Measurements from ENCODE around the gene SPRR2G.
"Not testable (repeated sequence)": the region's sequence is repeated elsewhere in the genome, so short reads cannot be mapped to it uniquely, and the experiment has no call there.

Gene SPRR2G

DNA sequence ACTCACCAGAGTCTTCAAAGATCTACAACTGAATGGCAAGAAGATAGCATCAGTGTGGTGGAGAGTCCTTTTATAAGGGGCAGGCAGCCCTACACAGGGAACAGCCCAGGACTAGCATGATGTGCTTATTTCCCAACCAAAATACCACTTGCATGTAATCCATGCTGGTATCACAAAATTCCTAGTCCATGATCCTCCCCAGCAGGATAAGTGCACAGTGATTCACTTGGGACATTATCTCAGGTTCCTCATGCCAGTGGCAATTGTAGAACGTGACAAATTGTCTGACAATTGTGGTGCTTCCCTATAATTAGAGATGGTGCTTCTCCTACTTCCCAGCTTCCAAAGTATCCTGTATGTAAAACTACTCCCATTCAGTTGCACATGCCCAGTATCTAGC is at the start of gene SPRR2G:
TSS of gene SPRR2G (minus strand) at position 45 of the 400 bp plus-strand sequence. CDS start 780 bp downstream, outside the sequence.
- DNase-seq (ENCODE audit: low spot score): no peak

DNA sequence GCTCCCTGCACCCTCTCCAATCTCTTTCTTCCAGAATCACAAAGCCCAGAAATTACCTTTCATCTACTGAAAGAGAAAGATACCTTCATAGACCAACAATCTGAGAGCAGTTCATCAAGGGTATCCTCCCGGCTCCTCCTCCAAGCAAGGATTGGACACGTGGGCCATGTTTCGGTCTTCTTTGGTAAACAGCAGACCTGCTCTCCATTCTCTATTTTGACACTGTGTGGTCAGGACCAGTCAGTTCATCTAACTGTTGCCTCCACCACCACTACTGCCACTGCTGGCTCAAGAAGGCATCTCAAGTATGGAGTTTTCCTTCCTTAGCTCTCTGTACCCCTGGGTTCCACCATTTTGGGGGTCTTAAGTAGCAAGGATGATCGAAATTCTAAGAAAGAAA is 44.5 kb upstream of the SPRR2G start:
- DNase-seq (ENCODE audit: low spot score): no peak

DNA sequence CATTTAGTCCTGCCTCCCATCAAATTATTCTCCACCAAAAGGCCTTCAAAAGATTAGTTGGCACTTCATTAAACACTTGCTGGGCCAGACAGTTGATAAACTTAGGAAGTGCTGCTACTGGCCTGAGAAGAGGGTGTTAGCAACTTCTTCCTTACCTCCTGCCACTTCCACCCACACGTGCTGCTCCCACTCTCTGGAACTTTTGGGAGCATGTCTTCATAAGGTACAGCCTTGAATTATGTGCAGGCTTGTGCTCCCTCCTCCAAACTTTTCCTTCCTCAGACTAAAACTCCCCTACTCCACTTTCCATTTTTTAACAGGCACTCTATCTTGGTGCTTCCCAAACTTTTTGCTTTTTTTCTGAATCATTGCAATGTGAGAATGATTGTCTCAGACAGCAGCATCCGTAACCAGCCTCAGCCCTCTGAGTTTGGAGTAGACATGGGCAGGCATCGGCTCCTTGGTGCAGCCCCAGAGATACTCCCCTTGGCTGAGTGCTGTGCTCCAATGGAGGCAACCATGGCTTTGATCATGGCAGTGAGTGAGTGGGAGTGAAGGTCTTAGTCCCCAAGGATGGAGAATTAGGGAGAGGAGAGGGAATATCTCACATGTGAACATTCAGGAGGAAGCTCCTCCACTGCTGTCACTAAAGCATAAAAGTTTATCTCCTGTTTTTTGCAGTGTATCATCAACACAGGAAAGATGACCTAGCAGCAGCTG is 43.8 kb upstream of the SPRR2G start:
- no peak for DNase-seq (ENCODE audit: low spot score)

DNA sequence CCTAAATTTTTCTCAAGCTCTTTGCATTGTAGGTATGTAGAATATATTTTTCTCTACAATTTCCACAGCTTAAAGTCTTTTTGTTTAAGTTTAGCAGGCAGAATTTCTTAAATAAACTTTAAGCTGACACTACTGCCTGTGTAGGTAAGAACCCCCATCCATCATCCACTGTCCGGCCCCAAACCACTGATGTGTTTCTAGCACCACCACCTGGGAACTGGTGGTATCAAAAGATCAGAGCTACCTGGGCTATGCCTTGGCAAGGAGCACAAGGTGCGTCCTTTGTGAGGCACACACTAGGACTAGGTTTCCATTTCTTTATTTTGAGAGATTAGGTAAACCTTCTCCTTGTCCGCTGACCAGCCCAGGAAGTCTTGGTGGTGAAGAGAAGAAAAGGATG is 42.0 kb upstream of the SPRR2G start:
- peak; percentile 8 for DNase-seq (ENCODE audit: low spot score)

DNA sequence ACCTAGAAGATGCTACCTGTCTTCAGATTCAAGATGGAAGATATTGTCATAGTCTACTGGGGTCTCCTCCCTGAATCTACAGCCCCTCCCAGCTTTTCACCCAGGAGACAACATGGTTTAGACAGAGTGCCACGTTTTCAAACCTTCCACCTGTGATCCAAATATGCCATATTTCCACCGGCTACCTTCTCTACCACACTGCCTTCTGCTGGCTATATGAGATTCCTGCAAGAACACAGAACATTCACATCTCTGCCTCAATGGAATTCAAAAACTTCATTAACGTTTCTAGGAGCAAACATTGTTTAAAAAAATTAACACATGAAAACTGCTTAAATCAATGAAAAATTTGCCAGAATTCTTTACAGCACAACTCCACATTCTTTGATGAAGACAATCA is 39.7 kb upstream of the SPRR2G start:
- DNase-seq (ENCODE audit: low spot score): no peak

DNA sequence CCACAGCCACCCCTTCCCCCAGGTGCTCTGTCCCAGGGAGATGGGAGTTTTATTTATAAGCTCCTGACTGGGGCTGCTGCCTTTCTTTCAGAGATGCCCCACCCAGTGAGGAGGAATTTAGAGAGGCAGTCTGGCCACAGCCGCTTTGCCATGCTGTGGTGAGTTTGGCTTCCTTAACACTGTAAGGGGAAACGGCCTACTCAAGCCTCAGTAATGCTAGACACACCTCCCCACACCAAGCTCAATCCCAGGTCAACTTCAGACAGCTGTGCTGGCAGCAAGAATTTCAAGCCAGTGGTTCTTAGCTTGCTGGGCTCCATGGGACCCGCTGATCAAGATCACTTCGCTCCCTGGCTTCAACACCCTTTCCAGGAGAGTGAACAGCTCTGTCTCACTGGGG is 37.6 kb upstream of the SPRR2G start:
- DNase-seq (ENCODE audit: low spot score): not testable (repeated sequence)

DNA sequence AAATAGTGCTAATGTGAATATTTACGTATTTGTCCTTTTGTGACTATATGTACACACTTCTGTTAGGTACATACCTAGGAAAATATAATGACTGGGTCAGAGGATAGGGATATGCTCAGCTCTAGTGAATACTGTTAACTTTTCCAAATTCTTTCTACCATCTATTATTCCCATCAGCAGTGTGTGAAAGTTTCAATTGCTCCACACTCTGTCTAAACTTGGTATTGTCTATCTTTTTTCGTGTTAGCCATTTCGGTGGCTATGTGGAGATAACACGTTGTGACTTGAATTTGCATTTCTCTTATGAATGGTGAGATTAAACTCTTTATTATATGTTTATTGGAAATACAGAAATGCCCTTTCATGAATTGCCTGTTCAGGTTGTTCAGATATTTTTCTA is 29.9 kb upstream of the SPRR2G start:
- DNase-seq (ENCODE audit: low spot score): no peak

DNA sequence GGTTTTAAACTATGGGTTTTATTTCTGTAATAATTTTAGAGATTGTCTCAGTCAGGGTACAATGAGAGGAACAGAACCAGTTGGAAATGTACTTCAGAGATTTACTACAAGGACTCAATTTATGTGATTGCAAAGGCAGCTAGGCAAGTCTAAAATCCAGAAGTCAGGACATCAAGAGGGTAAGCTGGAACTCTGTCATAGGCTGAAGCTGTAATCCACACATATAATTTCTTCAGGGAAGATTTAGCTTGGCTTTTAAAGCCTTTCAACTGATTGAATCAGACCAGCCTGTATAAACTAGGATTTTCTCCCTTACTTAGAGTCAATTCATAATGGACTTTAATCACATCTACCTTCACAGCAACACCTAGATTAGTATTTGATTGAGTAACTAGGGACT is 28.2 kb upstream of the SPRR2G start:
- DNase-seq (ENCODE audit: low spot score): no peak

DNA sequence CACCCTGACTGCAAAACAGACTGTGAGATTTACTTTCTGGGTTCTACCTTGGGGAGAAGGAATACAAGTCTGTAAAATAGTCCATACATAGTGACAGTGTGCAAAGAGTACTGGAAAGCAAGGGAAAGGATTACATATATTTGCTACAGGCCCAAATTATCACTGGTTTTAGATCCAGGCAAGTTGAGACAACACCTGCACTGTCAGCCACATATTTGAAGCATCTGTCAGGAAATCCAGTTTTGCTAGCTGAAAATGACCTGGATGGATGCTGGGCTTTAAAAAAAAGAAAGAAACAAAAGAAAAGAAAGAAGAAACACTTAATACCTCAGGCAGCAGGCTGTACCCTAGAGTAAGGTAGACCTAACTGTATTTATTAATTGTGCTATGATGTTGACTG is 23.9 kb upstream of the SPRR2G start:
- no peak for DNase-seq (ENCODE audit: low spot score)

DNA sequence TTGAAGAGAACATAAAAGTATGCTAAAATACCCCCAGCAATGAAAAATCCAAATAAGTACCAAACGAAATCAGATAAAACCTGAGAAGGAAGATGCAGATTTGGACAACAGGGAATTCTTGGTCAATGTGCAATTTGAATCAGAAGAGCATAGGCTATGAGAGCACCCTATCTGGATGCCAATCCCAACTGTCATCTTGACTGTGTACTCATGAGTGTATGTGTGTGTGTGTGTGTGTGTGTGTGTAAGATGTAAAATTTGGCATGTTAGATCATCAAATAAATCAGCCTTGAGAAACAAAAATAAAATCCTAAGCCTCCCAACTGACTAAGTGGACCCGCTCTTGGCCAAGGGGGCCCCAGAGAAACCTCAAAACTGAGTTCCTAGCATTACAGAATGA is 18.0 kb upstream of the SPRR2G start:
- DNase-seq (ENCODE audit: low spot score): no peak

DNA sequence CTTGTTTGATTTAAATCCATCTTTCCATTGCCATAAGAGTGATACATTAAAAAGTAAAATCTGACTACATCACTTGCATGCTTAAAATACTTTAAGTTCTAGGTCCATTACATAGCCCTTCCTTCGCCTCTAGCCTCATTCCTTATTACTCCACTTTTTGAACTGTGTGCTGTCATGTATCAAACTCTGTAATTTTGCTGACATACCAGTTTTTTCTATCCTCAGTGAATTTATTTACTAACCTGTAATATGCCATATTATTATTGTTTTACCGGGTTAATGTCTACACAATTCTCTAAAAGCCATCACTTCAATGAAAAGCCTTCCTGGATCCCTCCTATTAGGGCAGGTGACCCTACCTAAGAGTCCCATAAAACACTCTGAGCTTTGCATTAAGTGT is 4.9 kb upstream of the SPRR2G start:
- no peak for DNase-seq (ENCODE audit: low spot score)

DNA sequence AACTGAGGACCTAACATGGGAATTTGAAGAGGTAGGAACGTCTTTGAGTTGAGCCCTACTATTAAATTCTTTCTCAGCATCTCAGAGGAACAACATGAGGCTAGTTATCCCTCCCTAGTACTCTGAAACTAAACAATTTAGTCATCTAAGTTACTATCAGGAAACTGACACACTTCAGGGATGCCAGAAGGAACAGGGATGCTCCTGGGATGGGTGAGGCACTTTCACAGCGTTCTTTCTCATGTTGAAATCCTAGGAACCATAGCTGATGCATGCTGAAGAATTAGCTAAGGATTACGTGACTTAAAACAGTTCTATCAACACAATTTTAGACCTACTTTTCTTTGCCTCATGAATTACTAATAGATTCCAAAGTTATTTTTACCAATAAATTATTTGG is 1.8 kb upstream of the SPRR2G start:
- no peak for DNase-seq (ENCODE audit: low spot score)

DNA sequence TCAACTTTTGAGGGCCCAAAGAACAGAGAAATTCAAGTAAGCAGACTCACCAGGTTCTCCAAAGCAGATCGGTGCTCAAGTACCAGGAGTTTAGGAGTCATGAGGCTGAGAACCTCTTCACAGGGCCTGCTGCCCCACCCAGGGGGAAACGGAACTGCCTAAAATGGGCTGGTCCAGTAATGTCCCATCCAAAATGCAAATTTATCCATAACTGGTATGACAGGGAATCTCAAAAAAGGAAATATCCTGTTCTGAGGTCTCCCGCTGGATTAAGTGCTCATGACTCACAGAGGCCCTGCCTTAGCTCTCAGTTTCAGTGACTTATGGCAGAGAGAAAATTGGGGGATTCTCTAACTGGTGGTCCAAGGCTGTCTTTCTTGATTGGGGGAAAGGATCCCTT is 9.3 kb downstream of the SPRR2G start:
- DNase-seq (ENCODE audit: low spot score): no peak

DNA sequence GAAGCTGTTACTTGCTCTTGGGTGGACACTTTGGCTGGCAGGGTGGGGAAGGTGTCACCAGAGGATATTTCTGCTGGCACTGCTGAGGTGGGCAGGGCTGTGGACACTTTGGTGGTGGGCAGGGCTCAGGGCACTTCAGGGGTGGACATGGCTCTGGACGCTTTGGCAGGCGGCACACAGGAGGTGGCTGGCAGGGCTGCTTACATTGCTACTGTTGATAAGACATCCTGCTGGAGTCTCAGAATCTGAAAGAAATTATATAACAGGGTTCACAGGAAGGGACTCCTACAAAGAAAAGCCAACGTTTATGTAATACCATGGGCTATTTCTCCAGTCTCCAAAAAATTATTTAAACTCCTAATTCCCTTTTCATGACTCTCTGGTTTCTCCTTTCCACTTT is 10.2 kb downstream of the SPRR2G start:
- DNase-seq (ENCODE audit: low spot score): no peak

DNA sequence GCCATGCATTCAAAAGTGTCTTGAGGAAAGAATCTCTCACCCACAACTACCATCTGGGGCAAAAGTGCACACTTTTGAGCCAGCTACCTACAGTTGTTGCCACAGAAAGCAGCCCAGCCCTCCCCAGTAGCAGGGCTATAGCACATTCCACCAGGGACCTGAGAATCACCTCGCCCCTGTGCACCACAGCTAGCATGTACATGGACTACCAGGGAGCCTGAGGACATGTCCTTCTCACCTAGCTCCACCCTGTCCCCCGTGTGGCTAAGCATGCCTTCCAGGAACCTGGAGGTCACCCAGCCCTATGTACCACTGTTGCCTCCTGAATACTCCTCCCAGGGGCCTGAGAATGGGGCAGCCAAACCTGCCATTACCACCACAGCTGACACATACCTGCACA is 16.9 kb downstream of the SPRR2G start:
- no peak for DNase-seq (ENCODE audit: low spot score)

DNA sequence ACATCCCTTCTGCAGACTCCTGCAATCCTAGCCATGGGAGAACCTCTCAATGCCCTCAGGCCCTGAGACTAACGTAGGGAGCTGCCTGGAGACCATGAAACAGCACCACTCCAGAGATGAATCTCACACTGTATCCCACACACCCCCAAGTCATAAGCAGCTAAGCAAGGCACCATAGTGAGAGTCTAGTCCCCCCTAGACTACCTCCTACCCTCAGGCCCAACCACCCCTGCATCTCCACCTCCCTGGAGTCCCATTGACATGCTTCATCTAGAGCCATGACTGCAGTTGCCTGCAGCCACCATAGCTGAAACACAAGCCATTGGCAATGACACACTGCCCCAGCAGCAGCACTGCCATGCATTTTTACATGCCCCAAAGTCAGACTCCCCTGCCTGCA is 17.4 kb downstream of the SPRR2G start:
- DNase-seq (ENCODE audit: low spot score): no peak

DNA sequence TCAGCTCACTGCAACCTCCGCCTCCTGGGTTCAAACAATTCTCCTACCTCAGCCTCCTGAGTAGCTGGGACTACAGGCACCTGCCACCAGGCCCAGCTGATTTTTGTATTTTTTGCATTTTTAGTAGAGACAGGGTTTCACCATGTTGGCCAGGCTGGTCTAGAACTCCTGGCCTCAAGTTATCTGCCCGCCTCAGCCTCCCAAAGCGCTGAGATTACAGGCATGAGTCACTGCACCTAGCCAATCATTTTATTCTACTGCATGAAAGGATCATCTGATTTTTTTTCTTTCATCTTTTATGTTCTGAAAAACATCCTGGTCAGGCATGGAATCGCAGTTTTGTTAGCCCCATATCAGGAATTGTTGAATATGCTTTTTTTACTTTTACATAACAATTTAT is 22.0 kb downstream of the SPRR2G start:
- DNase-seq (ENCODE audit: low spot score): not testable (repeated sequence)

DNA sequence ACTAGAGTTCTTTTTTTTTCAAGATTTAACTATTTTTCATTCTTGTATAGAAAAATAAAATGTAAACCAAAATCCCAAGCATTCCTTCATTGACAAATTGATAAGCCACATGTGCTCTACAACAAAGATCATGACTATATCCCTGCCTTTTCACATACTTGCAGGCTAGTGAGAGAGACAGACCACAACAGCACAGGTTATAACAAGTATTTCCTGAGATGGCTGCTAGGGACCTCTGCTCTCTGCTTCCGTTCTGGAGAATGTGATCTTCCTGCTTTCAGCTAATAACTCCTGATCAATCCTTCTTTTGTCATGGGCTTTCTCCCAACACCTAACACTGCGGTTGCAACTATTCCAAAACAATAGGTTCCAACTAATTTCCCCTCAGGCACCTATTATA is 23.4 kb downstream of the SPRR2G start:
- DNase-seq (ENCODE audit: low spot score): no peak

DNA sequence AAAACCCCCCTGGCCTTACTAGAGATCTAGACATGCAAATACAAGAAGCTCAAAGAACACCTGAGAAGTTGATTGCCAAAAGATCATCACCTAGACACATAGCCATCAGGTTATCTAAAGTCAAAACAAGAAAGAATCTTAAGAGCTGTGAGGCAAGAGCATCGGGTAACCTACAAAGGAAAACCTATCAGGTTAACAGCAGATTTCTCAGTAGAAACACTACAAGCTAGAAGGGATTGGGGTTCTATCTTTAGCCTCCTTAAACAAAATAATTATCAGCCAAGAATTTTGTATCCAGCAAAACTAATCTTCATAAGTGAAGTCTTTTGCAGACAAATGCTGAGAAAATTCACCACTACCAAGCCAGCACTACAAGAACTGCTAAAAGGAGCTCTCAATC is 25.2 kb downstream of the SPRR2G start:
- DNase-seq (ENCODE audit: low spot score): no peak

DNA sequence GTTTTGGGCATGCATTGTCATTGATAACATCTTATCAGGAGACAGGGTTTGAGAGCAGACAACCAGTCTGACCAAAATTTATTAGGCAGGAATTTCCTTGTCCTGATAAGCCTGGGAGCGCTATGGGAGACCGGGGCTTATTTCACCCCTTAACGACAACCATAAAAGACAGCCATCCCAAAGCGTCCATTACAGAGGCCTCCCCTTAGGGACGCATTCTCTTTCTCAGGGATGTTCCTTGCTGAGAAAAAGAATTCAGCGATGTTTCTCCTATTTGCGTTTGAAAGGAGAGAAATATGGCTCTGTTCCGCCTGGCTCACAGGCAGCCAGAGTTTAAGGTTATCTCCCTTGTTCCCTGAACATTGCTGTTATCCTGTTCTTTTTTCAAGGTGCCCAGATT is 26.9 kb downstream of the SPRR2G start:
- DNase-seq (ENCODE audit: low spot score): not testable (repeated sequence)

DNA sequence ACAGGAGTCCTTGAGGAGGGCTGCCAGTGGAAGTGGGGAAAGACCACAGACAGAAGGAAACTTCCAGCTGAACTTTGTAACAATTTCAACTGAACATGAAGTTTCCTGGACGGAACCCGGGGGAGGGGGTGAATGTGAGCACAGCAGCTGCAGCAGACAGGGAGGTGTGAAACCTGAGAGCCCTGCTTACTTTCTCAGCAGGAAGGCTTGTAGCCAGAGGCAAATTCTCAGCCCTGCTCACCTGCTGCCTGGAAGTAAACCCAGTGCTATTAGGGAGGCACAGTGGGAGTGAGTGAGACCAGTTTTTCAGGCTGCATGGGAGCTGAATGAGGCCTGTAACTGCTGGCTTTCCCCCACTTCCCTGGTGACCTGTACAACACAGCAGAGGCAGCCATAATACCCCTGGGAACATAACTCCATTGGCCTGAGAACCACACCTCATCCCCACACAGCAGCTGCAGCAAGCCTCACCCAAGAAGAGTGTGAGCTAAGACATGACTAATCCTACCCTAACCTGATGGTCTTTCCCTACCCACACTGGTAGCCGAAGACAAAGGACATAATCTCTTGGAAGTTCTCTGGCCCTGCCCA is 27.8 kb downstream of the SPRR2G start:
- no peak for DNase-seq (ENCODE audit: low spot score)

DNA sequence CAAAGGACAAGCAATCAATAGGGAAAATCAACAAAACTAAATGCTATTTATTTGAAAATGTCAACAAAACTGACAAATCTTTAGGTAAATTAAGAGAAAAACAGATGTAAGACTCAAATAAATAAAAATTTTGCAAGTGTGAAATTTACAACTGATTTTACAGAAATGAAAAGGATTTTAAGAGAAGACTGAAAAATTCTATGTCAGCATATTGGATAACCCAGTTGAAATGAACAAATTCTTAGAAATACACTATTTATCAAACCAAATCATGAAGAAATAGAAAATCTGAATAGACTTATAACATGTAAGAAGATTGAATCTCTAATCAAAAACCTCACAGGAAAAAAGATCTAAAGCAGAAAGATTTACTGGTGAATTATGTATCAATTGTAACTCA is 29.7 kb downstream of the SPRR2G start:
- DNase-seq (ENCODE audit: low spot score): no peak

DNA sequence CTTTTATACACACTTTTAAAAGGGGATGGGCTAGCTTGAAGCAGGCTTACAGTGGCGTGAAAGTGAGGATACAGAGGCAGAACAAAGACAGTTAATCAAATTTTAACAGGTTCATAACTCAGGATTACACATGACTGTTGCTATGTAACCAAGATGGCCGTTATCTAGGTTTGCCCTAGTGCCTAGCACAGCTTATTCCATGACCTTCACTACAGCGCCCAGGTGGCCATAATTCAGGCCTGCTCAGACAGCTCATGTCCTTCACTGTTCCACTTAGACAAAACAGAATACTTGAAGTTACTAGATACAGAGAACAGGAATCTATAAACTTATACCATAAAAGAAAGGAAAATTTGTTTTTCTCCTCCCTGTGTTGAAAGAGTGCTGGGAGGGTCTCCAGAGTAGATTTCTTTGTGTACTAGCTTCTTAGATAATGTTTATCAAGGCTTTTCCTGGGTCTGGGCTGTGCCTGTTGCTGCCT is 31.2 kb downstream of the SPRR2G start:
- peak; percentile 47 for DNase-seq (ENCODE audit: low spot score)

DNA sequence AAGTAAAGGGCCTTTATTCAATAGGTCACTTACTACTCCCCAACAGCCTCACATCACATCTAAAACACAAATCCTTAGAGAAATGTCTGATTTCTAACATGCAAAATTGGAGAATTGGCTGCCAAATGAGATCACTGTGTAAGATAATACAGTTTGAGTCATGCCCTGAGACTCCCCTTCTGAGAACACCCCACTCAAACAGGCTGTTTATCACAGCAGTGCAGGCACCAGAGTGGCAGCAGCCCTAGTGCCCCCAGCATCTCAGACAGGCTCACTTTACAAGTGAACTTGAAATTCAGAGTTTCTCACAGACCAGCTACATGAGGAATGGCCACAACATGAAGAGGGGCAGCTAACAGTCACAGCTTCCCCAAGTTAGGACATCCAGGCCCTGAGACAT is 35.4 kb downstream of the SPRR2G start:
- DNase-seq (ENCODE audit: low spot score): peak; percentile 35
